ENCODE data around the gene ICE2.

Gene ICE2

DNA sequence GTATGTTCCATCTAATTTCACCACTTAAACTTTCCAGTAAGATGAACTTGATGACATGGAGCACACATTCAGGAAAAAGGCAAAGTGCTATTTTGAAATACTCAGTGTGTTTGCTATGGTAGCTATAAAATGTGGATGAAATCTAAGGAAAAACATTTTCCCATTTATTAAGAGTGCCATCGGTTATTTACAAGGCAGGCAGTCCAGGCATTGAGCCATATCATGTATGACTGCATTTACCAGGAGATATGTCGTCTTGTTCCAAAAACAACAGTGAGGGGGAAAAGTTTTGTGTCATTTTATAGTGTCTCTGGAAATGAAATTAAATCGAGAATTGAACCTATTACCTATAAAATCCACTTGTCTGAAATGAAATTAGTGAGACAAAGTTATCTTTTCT is 94.9 kb downstream of the ICE2 start:
- peaks cover 3% of the 10 kb centered on the region; the same call in 1 of the 2 replicates for H3K36me3 ChIP-seq (ENCODE audit: insufficient read depth, low read length)
- no peak overlapping the region for H3K4me2 ChIP-seq (ENCODE audit: low read depth, low read length, poor library complexity, severe bottlenecking)
- no peaks in the 10 kb centered on the region for H3K9me3 ChIP-seq (ENCODE audit: insufficient read depth, low read depth, low read length)
- TF ChIP-seq, protein P1, sequence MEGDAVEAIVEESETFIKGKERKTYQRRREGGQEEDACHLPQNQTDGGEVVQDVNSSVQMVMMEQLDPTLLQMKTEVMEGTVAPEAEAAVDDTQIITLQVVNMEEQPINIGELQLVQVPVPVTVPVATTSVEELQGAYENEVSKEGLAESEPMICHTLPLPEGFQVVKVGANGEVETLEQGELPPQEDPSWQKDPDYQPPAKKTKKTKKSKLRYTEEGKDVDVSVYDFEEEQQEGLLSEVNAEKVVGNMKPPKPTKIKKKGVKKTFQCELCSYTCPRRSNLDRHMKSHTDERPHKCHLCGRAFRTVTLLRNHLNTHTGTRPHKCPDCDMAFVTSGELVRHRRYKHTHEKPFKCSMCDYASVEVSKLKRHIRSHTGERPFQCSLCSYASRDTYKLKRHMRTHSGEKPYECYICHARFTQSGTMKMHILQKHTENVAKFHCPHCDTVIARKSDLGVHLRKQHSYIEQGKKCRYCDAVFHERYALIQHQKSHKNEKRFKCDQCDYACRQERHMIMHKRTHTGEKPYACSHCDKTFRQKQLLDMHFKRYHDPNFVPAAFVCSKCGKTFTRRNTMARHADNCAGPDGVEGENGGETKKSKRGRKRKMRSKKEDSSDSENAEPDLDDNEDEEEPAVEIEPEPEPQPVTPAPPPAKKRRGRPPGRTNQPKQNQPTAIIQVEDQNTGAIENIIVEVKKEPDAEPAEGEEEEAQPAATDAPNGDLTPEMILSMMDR (conservative IDR thresholded peaks at IDR 0.05; ENCODE audit: low read length): no peak
- no peak for TF ChIP-seq EZH2phosphoT487 (IDR thresholded peaks at IDR 0.05; ENCODE audit: borderline replicate concordance)
- H3K79me2 ChIP-seq (ENCODE audit: insufficient read depth, low read length): no peaks in the 10 kb centered on the region; the same call in 1 of the 2 replicates
- peaks cover 1% of the 10 kb centered on the region for H3K4me1 ChIP-seq (ENCODE audit: insufficient read depth, low read length, poor library complexity, severe bottlenecking)
- H3F3A ChIP-seq (ENCODE audit: low read depth): no peaks in the 10 kb centered on the region
- no peaks in the 10 kb centered on the region for H4K20me1 ChIP-seq (ENCODE audit: insufficient read depth, low read length, poor library complexity, severe bottlenecking)
- no peaks in the 10 kb centered on the region for H3K9me2 ChIP-seq (replicated peaks; ENCODE audit: low read depth, low read length)
- no peak overlapping the region for H3K9ac ChIP-seq (ENCODE audit: low read depth, low read length, poor library complexity, severe bottlenecking)
- no peak overlapping the region for H3K4me3 ChIP-seq (ENCODE audit: low read length, poor library complexity, severe bottlenecking)
- H2AFZ ChIP-seq (ENCODE audit: low read length): no peak overlapping the region
- H3K27me3 ChIP-seq (ENCODE audit: insufficient read depth, low read length, poor library complexity, severe bottlenecking): no peaks in the 10 kb centered on the region

DNA sequence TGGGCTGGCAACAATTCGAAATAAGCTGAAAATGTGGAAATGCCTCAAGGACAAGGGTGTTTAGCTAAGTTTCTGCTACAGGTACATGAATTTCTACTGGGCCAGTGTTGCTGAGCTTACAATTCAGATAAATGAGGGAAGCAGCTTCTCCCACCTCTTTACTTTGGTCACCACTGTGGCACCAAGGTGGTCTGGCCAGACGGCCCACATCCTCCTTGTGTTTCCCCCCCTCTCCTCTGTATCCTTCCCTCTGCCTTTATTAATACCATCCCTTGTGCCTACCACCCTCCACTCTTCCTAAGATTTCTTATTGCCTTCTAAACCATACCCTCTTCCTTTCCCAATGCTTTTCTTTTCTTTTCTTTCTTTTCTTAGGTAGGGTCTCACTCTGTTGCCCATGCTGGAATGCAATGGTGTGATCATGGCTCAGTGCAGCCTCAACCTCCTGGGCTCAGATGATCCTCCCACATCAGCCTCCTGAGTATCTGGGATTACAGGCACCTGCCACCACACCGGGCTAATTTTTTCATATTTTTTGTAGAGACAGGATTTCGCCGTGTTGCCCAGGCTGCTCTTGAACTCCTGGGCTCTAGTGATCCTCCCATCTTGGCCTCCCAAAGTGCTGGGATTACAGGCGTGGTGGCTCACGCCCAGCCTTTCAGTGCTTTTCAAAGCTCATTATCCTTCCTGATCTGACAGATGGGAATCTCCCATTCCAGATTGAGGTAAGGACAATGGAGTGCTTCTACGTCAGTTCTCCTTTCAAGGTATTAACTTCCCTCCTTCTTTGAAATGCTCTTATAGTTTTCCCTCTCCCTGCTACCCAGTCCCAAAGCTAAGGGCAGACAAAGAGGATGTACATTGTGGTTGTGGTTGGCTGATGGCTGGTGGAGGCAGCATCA is 95.9 kb downstream of the ICE2 start:
- Histone ChIP-seq H3K4me2 (ENCODE audit: low read depth, low read length, poor library complexity, severe bottlenecking) (no peak overlapping the region), H3F3A (ENCODE audit: low read depth) (no peaks in the 10 kb centered on the region), H3K36me3 (ENCODE audit: insufficient read depth, low read length) (peaks cover 3% of the 10 kb centered on the region; the same call in 1 of the 2 replicates), H3K9ac (ENCODE audit: low read depth, low read length, poor library complexity, severe bottlenecking) (no peak overlapping the region), H2AFZ (ENCODE audit: low read length) (no peak overlapping the region), H3K9me3 (ENCODE audit: insufficient read depth, low read depth, low read length) (no peaks in the 10 kb centered on the region), H3K4me1 (ENCODE audit: insufficient read depth, low read length, poor library complexity, severe bottlenecking) (no peaks in the 10 kb centered on the region), H4K20me1 (ENCODE audit: insufficient read depth, low read length, poor library complexity, severe bottlenecking) (no peaks in the 10 kb centered on the region), H3K9me2 (replicated peaks; ENCODE audit: low read depth, low read length) (no peaks in the 10 kb centered on the region), H3K4me3 (ENCODE audit: low read length, poor library complexity, severe bottlenecking) (no peak overlapping the region), H3K27me3 (ENCODE audit: insufficient read depth, low read length, poor library complexity, severe bottlenecking) (no peaks in the 10 kb centered on the region), H3K79me2 (ENCODE audit: insufficient read depth, low read length) (no peaks in the 10 kb centered on the region)
- TF ChIP-seq, protein P1 (conservative IDR thresholded peaks at IDR 0.05; ENCODE audit: low read length): no peak
- no peak for TF ChIP-seq EZH2phosphoT487 (IDR thresholded peaks at IDR 0.05; ENCODE audit: borderline replicate concordance)

DNA sequence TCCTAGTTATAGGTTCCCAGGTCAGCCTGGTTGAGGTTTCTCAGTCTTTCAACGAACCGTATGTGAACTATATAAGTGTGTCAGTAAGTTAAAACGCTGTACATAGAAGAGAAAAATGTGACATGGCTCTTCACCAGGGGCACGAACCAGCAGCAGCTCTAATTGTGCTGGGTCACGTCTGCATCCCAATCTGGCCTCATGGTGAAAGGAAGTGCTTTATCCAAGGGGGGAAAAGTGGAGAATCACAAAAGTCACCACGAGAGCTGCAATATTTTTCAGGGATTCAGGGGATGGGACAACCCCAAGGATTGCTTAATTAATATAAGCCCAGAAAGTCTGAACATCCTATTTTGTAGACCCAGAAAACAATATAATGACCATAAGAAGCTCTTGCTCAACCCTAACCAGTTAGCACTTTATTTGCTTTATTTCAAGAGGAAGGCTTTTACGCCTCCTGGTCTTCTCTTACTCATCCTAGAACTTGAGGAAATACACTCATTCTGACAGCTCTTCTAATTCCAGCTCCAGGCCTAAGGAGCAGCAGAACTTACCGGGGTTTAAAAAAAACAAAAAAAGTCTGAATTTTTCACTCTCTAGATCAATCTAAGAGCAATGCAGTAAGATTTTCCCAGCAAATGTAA is 97.7 kb downstream of the ICE2 start:
- no peak overlapping the region for H3K4me3 ChIP-seq (ENCODE audit: low read length, poor library complexity, severe bottlenecking)
- no peaks in the 10 kb centered on the region for H3K9me3 ChIP-seq (ENCODE audit: insufficient read depth, low read depth, low read length)
- H3K36me3 ChIP-seq (ENCODE audit: insufficient read depth, low read length): peaks cover 3% of the 10 kb centered on the region; the same call in 1 of the 2 replicates
- H3K9ac ChIP-seq (ENCODE audit: low read depth, low read length, poor library complexity, severe bottlenecking): no peak overlapping the region
- no peaks in the 10 kb centered on the region for H3K9me2 ChIP-seq (replicated peaks; ENCODE audit: low read depth, low read length)
- no peak overlapping the region for H3K4me2 ChIP-seq (ENCODE audit: low read depth, low read length, poor library complexity, severe bottlenecking)
- no peaks in the 10 kb centered on the region for H3K4me1 ChIP-seq (ENCODE audit: insufficient read depth, low read length, poor library complexity, severe bottlenecking)
- no peaks in the 10 kb centered on the region for H4K20me1 ChIP-seq (ENCODE audit: insufficient read depth, low read length, poor library complexity, severe bottlenecking)
- no peaks in the 10 kb centered on the region for H3F3A ChIP-seq (ENCODE audit: low read depth)
- TF ChIP-seq, protein P1 (conservative IDR thresholded peaks at IDR 0.05; ENCODE audit: low read length): no peak
- no peak for TF ChIP-seq EZH2phosphoT487 (IDR thresholded peaks at IDR 0.05; ENCODE audit: borderline replicate concordance)
- no peaks in the 10 kb centered on the region for H3K79me2 ChIP-seq (ENCODE audit: insufficient read depth, low read length)
- H2AFZ ChIP-seq (ENCODE audit: low read length): no peak overlapping the region
- no peaks in the 10 kb centered on the region for H3K27me3 ChIP-seq (ENCODE audit: insufficient read depth, low read length, poor library complexity, severe bottlenecking)

Data from Loucy (cell line).